ENCODE measurements around the gene ACTN3. TPM values are rescaled to one million over a fixed set of nuclear protein-coding genes. Genes with fewer than 3 reads are reported as not detected.

Gene ACTN3
- total and polyA plus RNA-seq, 2 of the 4 experiments (the other 2 are of a cell fraction), result under 0.01 to 0.05 TPM

GRCh38 chr11:66530927-66531709 is 15.6 kb upstream of the ACTN3 start:
- TF ChIP-seq RCOR1 (IDR thresholded peaks at IDR 0.05; ENCODE audit: insufficient replicate concordance, low read length), result no peak
- no peak for TF ChIP-seq CHD1 (IDR thresholded peaks at IDR 0.05; ENCODE audit: low read depth, low read length)
- TF ChIP-seq RAD21 (IDR thresholded peaks at IDR 0.05; ENCODE audit: low read length), result no peak
- TF ChIP-seq FOS (IDR thresholded peaks at IDR 0.05; ENCODE audit: low read depth, low read length), result no peak
- no peak for TF ChIP-seq RFX5 (IDR thresholded peaks at IDR 0.05; ENCODE audit: low read depth, low read length)
- TF ChIP-seq CEBPB (IDR thresholded peaks at IDR 0.05; ENCODE audit: low read depth, low read length), result no peak
- TF ChIP-seq MAFK (IDR thresholded peaks at IDR 0.05; ENCODE audit: low read depth, low read length), result no peak
- TF ChIP-seq SMC3 (IDR thresholded peaks at IDR 0.05; ENCODE audit: low read depth, low read length), result no peak
- TF ChIP-seq ELK1 (IDR thresholded peaks at IDR 0.05; ENCODE audit: borderline replicate concordance, low read depth, low read length), result no peak
- TF ChIP-seq, protein P1, sequence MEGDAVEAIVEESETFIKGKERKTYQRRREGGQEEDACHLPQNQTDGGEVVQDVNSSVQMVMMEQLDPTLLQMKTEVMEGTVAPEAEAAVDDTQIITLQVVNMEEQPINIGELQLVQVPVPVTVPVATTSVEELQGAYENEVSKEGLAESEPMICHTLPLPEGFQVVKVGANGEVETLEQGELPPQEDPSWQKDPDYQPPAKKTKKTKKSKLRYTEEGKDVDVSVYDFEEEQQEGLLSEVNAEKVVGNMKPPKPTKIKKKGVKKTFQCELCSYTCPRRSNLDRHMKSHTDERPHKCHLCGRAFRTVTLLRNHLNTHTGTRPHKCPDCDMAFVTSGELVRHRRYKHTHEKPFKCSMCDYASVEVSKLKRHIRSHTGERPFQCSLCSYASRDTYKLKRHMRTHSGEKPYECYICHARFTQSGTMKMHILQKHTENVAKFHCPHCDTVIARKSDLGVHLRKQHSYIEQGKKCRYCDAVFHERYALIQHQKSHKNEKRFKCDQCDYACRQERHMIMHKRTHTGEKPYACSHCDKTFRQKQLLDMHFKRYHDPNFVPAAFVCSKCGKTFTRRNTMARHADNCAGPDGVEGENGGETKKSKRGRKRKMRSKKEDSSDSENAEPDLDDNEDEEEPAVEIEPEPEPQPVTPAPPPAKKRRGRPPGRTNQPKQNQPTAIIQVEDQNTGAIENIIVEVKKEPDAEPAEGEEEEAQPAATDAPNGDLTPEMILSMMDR (conservative IDR thresholded peaks at IDR 0.05; ENCODE audit: low read depth, low read length), result no peak
- H4K20me1 ChIP-seq (ENCODE audit: insufficient read depth, low read length), result no peaks in the 10 kb centered on the region; the same call in 1 of the 2 replicates
- POLR2A ChIA-PET (ENCODE audit: unreplicated experiment), result no interaction called here
- H4K91ac ChIP-seq (ENCODE audit: insufficient read depth, low read depth, low read length), result no peak overlapping the region
- H3K23ac ChIP-seq (ENCODE audit: low read depth, low read length), result no peak overlapping the region
- no peak overlapping the region for H3K9ac ChIP-seq (ENCODE audit: low read depth, low read length)
- H2BK5ac ChIP-seq (ENCODE audit: low read depth, low read length, poor library complexity, severe bottlenecking), result no peak overlapping the region
- dilution Hi-C loops (cut with HindIII; ENCODE audit: low sequenced_read_pairs, unreplicated experiment), result no loop called here
- BruUV-seq (replicated peaks), result no TSS peak
- no peak overlapping the region for H3K4me2 ChIP-seq (ENCODE audit: low read depth, low read length)
- H3K4me1 ChIP-seq (ENCODE audit: control insufficient read depth, insufficient read depth, low read length), result no peaks in the 10 kb centered on the region
- H2BK20ac ChIP-seq (ENCODE audit: low read depth, low read length), result no peak overlapping the region
- H2AFZ ChIP-seq (replicated peaks; ENCODE audit: low read length, poor library complexity), result no peak overlapping the region
- DNase-seq (no peak), ATAC-seq (ENCODE audit: low read depth) (no peak)
- H3K9me3 ChIP-seq (ENCODE audit: control insufficient read depth, insufficient read depth, low read length), result no peaks in the 10 kb centered on the region
- H3K79me1 ChIP-seq (ENCODE audit: low read depth in 1 of 2, low read length in 2 of 2), result no peaks in the 10 kb centered on the region
- CTCF ChIA-PET, result no interaction called here
- no peak overlapping the region for H4K8ac ChIP-seq (ENCODE audit: low read depth in 2 of 2, low read length in 2 of 2)
- H3K36me3 ChIP-seq (ENCODE audit: control insufficient read depth, insufficient read depth, low read length), result peaks cover 4% of the 10 kb centered on the region
- H2AK5ac ChIP-seq (ENCODE audit: low read depth, low read length), result no peak overlapping the region
- no peak overlapping the region for H3K56ac ChIP-seq (ENCODE audit: extremely low read depth, insufficient read depth, low read length)
- no peak overlapping the region for H2BK15ac ChIP-seq (ENCODE audit: low read depth, low read length)
- H3K27ac ChIP-seq (ENCODE audit: insufficient read depth, low read length), result no peak overlapping the region
- no peaks in the 10 kb centered on the region for H3K27me3 ChIP-seq (ENCODE audit: control insufficient read depth, insufficient read depth, low read length)
- no peak overlapping the region for H3K18ac ChIP-seq (ENCODE audit: low read depth, low read length)
- in situ Hi-C loops (cut with MboI; ENCODE audit: low sequenced_read_pairs), result no loop called here
- intact Hi-C loops (cut with micrococcal nuclease), result no loop called here
- no peak overlapping the region for H4K5ac ChIP-seq (ENCODE audit: low read depth, low read length)
- peak overlapping the region; percentile 24 for H2AK9ac ChIP-seq (replicated peaks; ENCODE audit: low read depth, low read length, poor library complexity)
- H3K4ac ChIP-seq (ENCODE audit: low read depth, low read length), result no peak overlapping the region
- no peak overlapping the region for H2BK120ac ChIP-seq (ENCODE audit: low read depth, low read length)
- no peak overlapping the region for H3K4me3 ChIP-seq (ENCODE audit: insufficient read depth, low read depth, low read length)
- H3K9me1 ChIP-seq (ENCODE audit: insufficient read depth, low read length), result 0 out of 2 replicates have a peak, but pooled peaks cover 3% of the 10 kb centered on the region
- H3K14ac ChIP-seq (replicated peaks; ENCODE audit: low read depth, low read length), result no peak overlapping the region
- WGBS, 2 experiments (ENCODE audit: extremely low coverage in 2 of 2, insufficient read length in 1 of 2), result 73% methylated on average over 2 of the region's 10 CpGs; no CpG with 5 or more reads in 1 of the 2 experiments

All from IMR-90 (cell line).